Activated B cell treated with CpG ODN at 0.5 μM for 24 hours (primary cell): ENCODE measurements around the gene TMEM86A. TPM values are rescaled to one million over a fixed set of nuclear protein-coding genes. Genes with fewer than 3 reads are reported as not detected.

Experiments used
- ATAC-seq: fragments of 200-7000 bp; cut with Tn5 transposase; one replicate; pipeline ENCODE4 v1.10.0; 2021; ENCODE audit warnings: low read depth, mild to moderate bottlenecking, moderate library complexity
- CTCF ChIA-PET: fragments of 350-600 bp; sonication (Branson Sonifier 250); formaldehyde crosslinking; loops from one replicate; lab custom pipeline; 2021; ENCODE audit warnings: antibody characterized with exemption; lab: Charles Lee
- POLR2A ChIA-PET: fragments of 350-600 bp; sonication (Branson Sonifier 250); formaldehyde crosslinking; loops from one replicate; lab custom pipeline; 2021; ENCODE audit warnings: antibody characterized with exemption; lab: Charles Lee
- DNase-seq: peaks from one replicate; pipeline ENCODE4 v3.0.0; 2022
- H3K27ac Mint-ChIP-seq: one replicate; pipeline ENCODE4 v1.8.0; 2020; ENCODE audit warnings: mixed read lengths
- H3K27me3 Mint-ChIP-seq: one replicate; pipeline ENCODE4 v1.8.0; 2021; ENCODE audit warnings: mixed read lengths
- H3K36me3 Mint-ChIP-seq: one replicate; pipeline ENCODE4 v1.8.0; 2021; ENCODE audit warnings: low read depth, mixed read lengths
- H3K4me1 Mint-ChIP-seq: one replicate; pipeline ENCODE4 v1.8.0; 2021; ENCODE audit warnings: mixed read lengths
- H3K4me3 Mint-ChIP-seq: one replicate; pipeline ENCODE4 v1.8.0; 2020; ENCODE audit warnings: mild to moderate bottlenecking, mixed read lengths
- H3K9me3 Mint-ChIP-seq: one replicate; pipeline ENCODE4 v1.8.0; 2020; ENCODE audit warnings: mixed read lengths
- intact Hi-C: fragments of 100-400 bp; cut with micrococcal nuclease; formaldehyde crosslinking; loops from one replicate; pipeline ENCODE4 v1.15.1; 2024
- total RNA-seq: library from RNA; stranded (reverse); gene quantifications from 2 replicates; pipeline ENCODE4 v1.2.3, GENCODE V29; 2022
- TF ChIP-seq, protein P1 (sequence below): fragments of 200-600 bp; IDR thresholded peaks from one replicate; pipeline ENCODE4 v1.8.0; 2022; ENCODE audit warnings: antibody characterized with exemption, mild to moderate bottlenecking

The TMEM86A gene
- total RNA-seq, 1 donor from 2014 or later: 0.13 TPM

DNA sequence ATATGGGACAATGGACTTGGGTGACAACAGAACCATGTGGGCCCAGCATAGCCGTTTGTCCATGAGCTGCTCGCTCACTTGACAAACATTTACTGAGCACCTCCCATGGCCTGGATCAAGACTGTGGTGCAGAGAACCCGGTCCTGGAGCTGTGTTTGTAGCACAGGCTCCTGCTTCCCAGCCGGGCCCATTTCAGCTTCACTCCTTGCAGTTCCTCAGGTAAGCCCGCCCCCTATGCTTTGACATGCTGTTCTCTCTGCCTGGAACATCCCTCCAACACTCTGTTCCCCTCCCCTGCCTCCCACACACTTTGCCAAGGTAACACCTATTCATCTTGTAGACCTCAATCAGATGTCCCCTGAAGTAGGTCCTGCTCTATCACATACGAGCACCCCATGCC is 46.7 kb downstream of the TMEM86A start:
- no peaks in the 10 kb centered on the region for H3K9me3 Mint-ChIP-seq
- peaks cover 2% of the 10 kb centered on the region for H3K27me3 Mint-ChIP-seq
- H3K4me1 Mint-ChIP-seq: no peaks in the 10 kb centered on the region
- ATAC-seq (no peak), DNase-seq (no peak)
- H3K27ac Mint-ChIP-seq: no peak overlapping the region
- no peak overlapping the region for H3K4me3 Mint-ChIP-seq
- no peaks in the 10 kb centered on the region for H3K36me3 Mint-ChIP-seq
- intact Hi-C loops: no loop called here
- CTCF ChIA-PET: interaction anchor here (1.4 kb wide), 1 partner anchor 630 kb away, joined by 4 read pairs; no protein-coding TSS in a partner anchor
- TF ChIP-seq, protein P1, sequence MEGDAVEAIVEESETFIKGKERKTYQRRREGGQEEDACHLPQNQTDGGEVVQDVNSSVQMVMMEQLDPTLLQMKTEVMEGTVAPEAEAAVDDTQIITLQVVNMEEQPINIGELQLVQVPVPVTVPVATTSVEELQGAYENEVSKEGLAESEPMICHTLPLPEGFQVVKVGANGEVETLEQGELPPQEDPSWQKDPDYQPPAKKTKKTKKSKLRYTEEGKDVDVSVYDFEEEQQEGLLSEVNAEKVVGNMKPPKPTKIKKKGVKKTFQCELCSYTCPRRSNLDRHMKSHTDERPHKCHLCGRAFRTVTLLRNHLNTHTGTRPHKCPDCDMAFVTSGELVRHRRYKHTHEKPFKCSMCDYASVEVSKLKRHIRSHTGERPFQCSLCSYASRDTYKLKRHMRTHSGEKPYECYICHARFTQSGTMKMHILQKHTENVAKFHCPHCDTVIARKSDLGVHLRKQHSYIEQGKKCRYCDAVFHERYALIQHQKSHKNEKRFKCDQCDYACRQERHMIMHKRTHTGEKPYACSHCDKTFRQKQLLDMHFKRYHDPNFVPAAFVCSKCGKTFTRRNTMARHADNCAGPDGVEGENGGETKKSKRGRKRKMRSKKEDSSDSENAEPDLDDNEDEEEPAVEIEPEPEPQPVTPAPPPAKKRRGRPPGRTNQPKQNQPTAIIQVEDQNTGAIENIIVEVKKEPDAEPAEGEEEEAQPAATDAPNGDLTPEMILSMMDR: no peak
- POLR2A ChIA-PET: no interaction called here

DNA sequence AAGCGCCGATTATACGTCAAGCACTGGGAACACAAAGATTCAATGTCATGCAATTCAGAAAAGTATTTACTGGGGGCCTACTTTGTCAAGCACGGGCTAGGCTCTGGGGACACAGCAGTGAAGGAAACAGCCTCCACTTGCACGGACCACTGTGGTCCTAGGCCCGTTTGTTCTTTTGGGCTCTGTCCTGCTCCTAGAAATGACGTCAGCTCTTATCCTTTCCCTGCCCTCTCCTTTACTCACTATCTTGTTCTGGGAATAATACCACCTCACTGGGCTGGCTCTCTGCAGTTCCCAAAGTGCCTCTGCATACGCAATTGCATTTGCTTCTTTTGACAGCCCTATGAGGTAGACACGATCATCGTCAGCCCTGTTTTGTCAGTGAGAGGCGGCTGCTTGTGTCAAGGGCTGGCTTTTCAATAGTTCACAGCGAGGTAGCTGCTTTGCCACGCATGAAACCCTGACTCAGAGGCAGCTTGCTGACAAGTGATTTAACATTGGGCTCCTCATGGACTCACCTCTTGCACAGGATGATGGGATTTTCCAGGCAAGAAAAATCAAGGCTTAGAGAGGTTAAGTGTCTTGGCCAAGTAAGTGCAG is 50.3 kb downstream of the TMEM86A start:
- H3K4me1 Mint-ChIP-seq: no peaks in the 10 kb centered on the region
- no peaks in the 10 kb centered on the region for H3K9me3 Mint-ChIP-seq
- ChIA-PET CTCF (no interaction called here), POLR2A (no interaction called here)
- intact Hi-C loops: no loop called here
- no peak overlapping the region for H3K27ac Mint-ChIP-seq
- TF ChIP-seq, protein P1: no peak
- no peak overlapping the region for H3K4me3 Mint-ChIP-seq
- H3K27me3 Mint-ChIP-seq: peaks cover 18% of the 10 kb centered on the region
- DNase-seq (no peak), ATAC-seq (no peak)
- H3K36me3 Mint-ChIP-seq: no peaks in the 10 kb centered on the region

DNA sequence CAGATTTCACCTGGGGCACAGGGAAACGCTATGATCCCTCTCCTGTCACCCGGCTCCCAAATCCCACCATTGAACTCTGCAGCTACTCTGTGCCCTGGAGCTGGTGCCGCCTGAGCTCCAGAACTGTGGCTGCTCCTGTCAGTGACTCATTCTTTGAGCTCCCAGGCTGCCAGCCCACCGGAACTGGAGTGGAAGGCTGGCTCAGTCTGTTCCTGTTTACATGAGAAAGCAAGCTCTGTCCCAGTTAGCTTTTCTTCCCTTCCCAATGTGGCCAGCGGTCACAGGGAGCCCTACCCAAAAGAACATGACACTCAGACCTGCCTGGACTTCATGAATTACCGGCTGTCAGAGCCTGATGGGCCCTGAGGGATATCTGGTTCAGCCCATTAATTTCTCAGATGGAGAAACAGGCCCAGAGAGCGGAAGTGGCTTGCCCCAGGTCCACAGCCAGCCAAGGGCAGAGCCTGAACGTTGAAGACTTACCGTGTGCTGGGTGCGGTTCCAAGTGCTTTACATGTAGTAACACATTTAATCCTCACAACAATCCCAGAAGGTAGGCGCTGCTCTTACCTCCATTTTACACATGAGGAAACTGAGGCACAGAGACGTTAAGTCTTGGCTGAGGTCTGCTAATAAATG is 51.2 kb downstream of the TMEM86A start:
- ATAC-seq (no peak), DNase-seq (no peak)
- intact Hi-C loops: no loop called here
- H3K36me3 Mint-ChIP-seq: no peaks in the 10 kb centered on the region
- no peak overlapping the region for H3K27ac Mint-ChIP-seq
- TF ChIP-seq, protein P1: no peak
- H3K4me1 Mint-ChIP-seq: no peaks in the 10 kb centered on the region
- H3K9me3 Mint-ChIP-seq: no peaks in the 10 kb centered on the region
- H3K27me3 Mint-ChIP-seq: peaks cover 22% of the 10 kb centered on the region
- CTCF ChIA-PET: no interaction called here
- POLR2A ChIA-PET: no interaction called here
- H3K4me3 Mint-ChIP-seq: no peak overlapping the region

DNA sequence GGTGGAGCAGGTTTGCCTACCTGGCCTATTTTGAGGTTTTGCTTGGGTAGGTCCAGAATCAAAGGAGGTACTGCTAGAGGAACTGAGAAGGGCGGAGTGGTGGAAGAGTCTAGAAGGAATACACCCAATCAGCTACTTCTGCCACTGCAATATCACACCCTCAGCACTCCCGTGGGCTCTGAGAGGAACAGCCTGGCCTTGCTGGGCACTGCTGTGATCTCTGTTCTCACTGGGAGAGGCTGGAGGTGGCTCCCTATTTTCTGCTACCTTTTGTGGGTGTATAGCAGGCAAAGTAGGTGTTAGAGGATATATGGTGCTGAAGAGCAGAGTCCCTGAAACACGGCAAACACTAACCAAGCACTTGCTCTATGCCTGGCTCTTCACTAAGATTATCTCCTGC is 52.4 kb downstream of the TMEM86A start:
- TF ChIP-seq, protein P1: no peak
- Mint-ChIP-seq H3K27ac (no peak overlapping the region), H3K9me3 (no peaks in the 10 kb centered on the region), H3K4me1 (no peaks in the 10 kb centered on the region), H3K36me3 (no peaks in the 10 kb centered on the region), H3K27me3 (peaks cover 29% of the 10 kb centered on the region), H3K4me3 (no peak overlapping the region)
- ChIA-PET POLR2A (no interaction called here), CTCF (no interaction called here)
- DNase-seq: no peak
- intact Hi-C loops: no loop called here
- ATAC-seq: no peak

DNA sequence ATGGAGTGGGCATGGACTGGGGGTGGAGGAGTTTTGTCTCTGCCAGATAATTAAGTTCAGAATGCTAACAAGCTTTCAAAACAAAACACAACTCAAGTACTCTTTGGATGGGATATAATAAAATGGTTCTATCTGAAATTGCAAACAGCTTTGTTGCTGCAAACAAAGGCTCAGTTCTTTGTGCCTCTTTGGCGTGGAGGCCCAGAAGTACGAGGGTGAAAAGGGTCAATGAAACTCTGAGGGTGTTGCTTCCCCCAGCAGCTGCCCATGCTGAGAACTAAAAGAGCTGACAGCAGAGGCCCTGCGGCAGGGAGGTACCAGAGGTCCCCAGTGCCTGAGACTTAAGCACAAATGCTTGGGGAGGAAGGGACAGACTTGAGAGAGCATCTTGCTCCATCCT is 53.9 kb downstream of the TMEM86A start:
- peaks cover 28% of the 10 kb centered on the region for H3K27me3 Mint-ChIP-seq
- no peaks in the 10 kb centered on the region for H3K4me1 Mint-ChIP-seq
- TF ChIP-seq, protein P1: no peak
- H3K4me3 Mint-ChIP-seq: no peak overlapping the region
- CTCF ChIA-PET: no interaction called here
- no peak overlapping the region for H3K27ac Mint-ChIP-seq
- H3K36me3 Mint-ChIP-seq: no peaks in the 10 kb centered on the region
- POLR2A ChIA-PET: no interaction called here
- intact Hi-C loops: no loop called here
- DNase-seq (no peak), ATAC-seq (no peak)
- no peaks in the 10 kb centered on the region for H3K9me3 Mint-ChIP-seq
